Nephron progenitor cell (in vitro differentiated cells): ENCODE results near the gene FASTKD2.
"Not testable (repeated sequence)": the region's sequence is repeated elsewhere in the genome, so short reads cannot be mapped to it uniquely, and the experiment has no call there.

ENCODE experiments used
- DNase-seq: peaks from one replicate; pipeline ENCODE4 v3.0.0; 2021
- H3K27ac Mint-ChIP-seq: 2 replicates; pipeline ENCODE4 v1.8.0; 2021; ENCODE audit warnings: mild to moderate bottlenecking, moderate library complexity, mixed read lengths
- H3K27me3 Mint-ChIP-seq: 2 replicates; pipeline ENCODE4 v1.8.0; 2021; ENCODE audit warnings: mild to moderate bottlenecking, low read depth, mixed read lengths; ENCODE audit not compliant: poor library complexity
- H3K36me3 Mint-ChIP-seq: 2 replicates; pipeline ENCODE4 v1.8.0; 2021; ENCODE audit warnings: low read depth, mixed read lengths
- H3K4me1 Mint-ChIP-seq: 2 replicates; pipeline ENCODE4 v1.8.0; 2021; ENCODE audit warnings: mixed read lengths
- H3K4me3 Mint-ChIP-seq: 2 replicates; pipeline ENCODE4 v1.8.0; 2021; ENCODE audit warnings: mild to moderate bottlenecking, moderate library complexity, mixed read lengths
- H3K9me3 Mint-ChIP-seq: 2 replicates; pipeline ENCODE4 v1.8.0; 2021; ENCODE audit warnings: mild to moderate bottlenecking, moderate library complexity, mixed read lengths
- CTCF ChIP-seq: fragments of 200-600 bp; sonication (generic); IDR thresholded peaks from 2 replicates; pipeline ENCODE4 v1.5.0; 2021; ENCODE audit warnings: antibody characterized with exemption

FASTKD2 gene

DNA sequence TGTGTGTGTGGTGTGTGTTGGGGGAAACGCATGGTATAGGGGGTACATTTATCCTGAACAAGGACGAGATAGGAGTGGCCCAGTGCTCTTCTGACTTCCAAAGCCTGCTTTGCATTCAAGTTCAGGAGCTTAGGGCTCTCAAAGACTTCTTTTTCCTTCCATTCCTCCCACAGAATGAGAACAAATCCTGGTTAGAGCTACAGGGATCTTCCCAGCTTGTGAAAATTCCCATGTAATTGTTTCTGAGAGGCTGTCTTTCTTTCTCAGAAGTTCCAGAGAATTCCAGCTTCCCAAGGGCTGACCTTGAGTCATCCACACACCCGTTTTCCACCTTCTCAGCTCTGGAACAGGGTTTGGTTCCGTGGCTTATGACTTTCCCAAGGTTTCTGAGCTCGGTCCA lies 38.9 kb downstream of the FASTKD2 start:
- no peaks in the 10 kb centered on the region for H3K27me3 Mint-ChIP-seq
- no peak for DNase-seq
- H3K4me1 Mint-ChIP-seq = peaks cover 15% of the 10 kb centered on the region
- H3K9me3 Mint-ChIP-seq = no peaks in the 10 kb centered on the region
- no peak overlapping the region for H3K27ac Mint-ChIP-seq
- TF ChIP-seq CTCF = no peak
- no peak overlapping the region for H3K4me3 Mint-ChIP-seq
- no peaks in the 10 kb centered on the region for H3K36me3 Mint-ChIP-seq

DNA sequence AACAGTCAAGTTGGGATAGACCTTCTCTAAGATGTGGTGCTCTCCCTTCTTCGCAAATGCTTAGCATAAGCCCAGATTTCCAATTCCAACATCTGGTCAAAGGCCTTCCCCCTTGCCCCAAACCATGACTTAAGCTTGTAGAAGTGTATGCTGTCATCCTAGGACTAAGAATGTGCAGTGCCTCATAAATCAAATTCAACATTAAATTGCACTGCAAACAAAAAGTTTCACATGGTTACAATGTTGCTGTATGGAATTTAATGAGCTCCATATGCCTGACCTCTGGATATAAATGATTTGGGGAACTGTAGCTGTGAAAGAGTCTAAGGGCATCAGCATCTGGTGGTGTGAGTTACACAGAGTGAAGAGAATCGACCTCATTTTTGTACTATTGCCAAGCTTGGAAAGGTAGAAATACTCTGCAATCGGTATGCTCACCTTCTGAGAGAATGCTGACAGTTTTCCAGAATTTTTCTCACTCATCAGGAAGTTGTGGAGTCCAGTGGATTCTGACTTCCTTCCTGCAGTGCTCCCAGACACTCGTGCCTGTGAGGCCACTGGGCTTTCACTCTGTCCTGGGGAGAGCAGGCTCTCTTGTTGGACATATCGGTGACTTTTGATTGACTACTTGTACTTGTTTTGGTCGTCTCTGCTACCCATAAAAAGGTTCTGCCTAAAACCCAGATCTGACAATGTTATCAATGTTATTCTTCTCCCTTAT lies 40.6 kb downstream of the FASTKD2 start:
- DNase-seq = no peak
- Mint-ChIP-seq H3K4me3 (no peak overlapping the region), H3K27me3 (no peaks in the 10 kb centered on the region), H3K9me3 (no peaks in the 10 kb centered on the region), H3K36me3 (no peaks in the 10 kb centered on the region), H3K27ac (no peak overlapping the region), H3K4me1 (peaks cover 11% of the 10 kb centered on the region)
- TF ChIP-seq CTCF = no peak

DNA sequence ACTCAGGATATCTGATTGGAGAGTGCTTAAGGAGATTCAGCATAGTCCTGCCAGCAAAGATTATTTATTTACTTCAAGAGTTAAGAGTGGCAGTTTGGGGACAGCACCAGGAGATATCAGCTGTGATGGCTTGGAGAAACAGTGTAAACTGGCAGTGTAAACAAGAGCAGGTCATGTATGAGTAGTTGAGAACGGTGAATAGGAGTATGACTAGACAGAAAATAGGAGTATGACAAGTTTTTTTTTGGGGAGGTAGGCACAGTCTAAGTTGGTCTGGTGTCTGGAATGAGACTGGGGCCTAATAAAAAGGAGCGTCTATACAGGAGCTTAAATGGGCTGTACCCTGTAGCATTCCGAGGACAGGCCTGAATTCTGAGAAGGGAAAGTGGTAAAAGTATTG lies 42.2 kb downstream of the FASTKD2 start:
- peaks cover 10% of the 10 kb centered on the region for H3K4me1 Mint-ChIP-seq
- H3K27ac Mint-ChIP-seq, DNase-seq, H3K4me3 Mint-ChIP-seq, H3K27me3 Mint-ChIP-seq, H3K36me3 Mint-ChIP-seq, H3K9me3 Mint-ChIP-seq: not testable (repeated sequence)

DNA sequence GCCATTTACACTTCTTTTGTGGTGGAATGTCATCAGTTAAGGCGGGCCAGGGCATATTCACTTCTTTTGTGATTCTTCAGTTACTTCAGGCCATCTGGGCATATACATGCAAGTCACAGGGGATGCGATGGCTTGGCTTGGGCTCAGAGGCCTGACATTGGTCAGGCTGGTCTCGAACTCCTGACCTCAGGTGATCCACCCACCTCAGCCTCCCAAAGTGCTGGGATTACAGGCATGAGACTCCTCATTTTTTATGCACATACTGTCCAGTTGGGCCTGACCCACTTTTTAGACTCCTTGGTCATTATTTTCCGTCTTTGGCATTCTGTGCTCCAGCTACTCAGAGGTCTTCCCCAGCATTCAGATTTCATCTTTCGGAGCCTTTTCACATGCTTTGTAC lies 47.1 kb downstream of the FASTKD2 start:
- H3K27ac Mint-ChIP-seq, H3K4me1 Mint-ChIP-seq, H3K27me3 Mint-ChIP-seq, H3K4me3 Mint-ChIP-seq, H3K36me3 Mint-ChIP-seq, DNase-seq: not testable (repeated sequence)
- peaks cover 15% of the 10 kb centered on the region for H3K9me3 Mint-ChIP-seq

GRCh38 chr2:206814498-206814897 lies 49.1 kb downstream of the FASTKD2 start:
- DNase-seq = no peak
- Mint-ChIP-seq H3K36me3 (peaks cover 7% of the 10 kb centered on the region), H3K27ac (no peak overlapping the region), H3K9me3 (peaks cover 15% of the 10 kb centered on the region), H3K4me3 (no peak overlapping the region), H3K4me1 (peaks cover 4% of the 10 kb centered on the region), H3K27me3 (no peaks in the 10 kb centered on the region)
- no peak for TF ChIP-seq CTCF

- peaks cover 6% of the 10 kb centered on the region for H3K4me1 Mint-ChIP-seq
- DNase-seq = no peak
- no peak overlapping the region for H3K4me3 Mint-ChIP-seq
- H3K27ac Mint-ChIP-seq = no peak overlapping the region
- H3K27me3 Mint-ChIP-seq = no peaks in the 10 kb centered on the region
- H3K36me3 Mint-ChIP-seq = peaks cover under 1% of the 10 kb centered on the region
- H3K9me3 Mint-ChIP-seq = peaks cover 7% of the 10 kb centered on the region
- TF ChIP-seq CTCF = no peak
Observed at GRCh38 chr2:206820807-206821206, 55.4 kb downstream of the FASTKD2 start.

DNA sequence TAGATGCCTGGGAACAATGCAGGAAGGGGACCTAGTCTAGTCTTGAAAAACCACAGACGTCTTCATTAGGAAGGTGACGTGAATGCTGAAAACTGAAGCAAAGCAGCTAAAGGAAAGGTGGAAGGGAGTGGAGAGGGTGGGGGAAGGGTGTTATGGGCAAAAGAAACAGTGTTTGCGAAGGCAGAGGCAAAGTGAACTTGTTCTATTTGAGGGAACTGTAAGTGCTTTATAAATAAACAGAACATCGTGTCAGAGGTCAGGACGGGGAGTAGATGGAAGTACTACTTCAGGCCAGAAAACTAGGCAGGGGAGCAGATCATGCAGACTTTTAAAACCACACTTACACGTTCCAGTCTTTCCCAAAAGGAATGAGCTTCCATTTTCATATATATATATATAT lies 57.8 kb downstream of the FASTKD2 start:
- no peak overlapping the region for H3K4me3 Mint-ChIP-seq
- peaks cover 6% of the 10 kb centered on the region for H3K4me1 Mint-ChIP-seq
- no peaks in the 10 kb centered on the region for H3K9me3 Mint-ChIP-seq
- H3K27ac Mint-ChIP-seq = no peak overlapping the region
- no peak for TF ChIP-seq CTCF
- H3K27me3 Mint-ChIP-seq = no peaks in the 10 kb centered on the region
- no peak for DNase-seq
- H3K36me3 Mint-ChIP-seq = no peaks in the 10 kb centered on the region
